ENCODE measurements around the gene BMP7. TPM values are rescaled to one million over a fixed set of nuclear protein-coding genes. Genes with fewer than 3 reads are reported as not detected.
A peak's percentile ranks its signal among the peaks of the same experiment; 100 is the strongest.

Gene BMP7
- total and polyA plus RNA-seq, 2 of the 8 experiments (the other 6 are each of a cell fraction or from before 2014, with no cell fraction given) = 9.2 to 14.7 TPM

- peak; percentile 7 to 37 (median 16); a peak in 2 of 4 replicates for TF ChIP-seq CTCF (IDR thresholded peaks at IDR 0.05; ENCODE audit: control extremely low read depth in 1 of 3, insufficient read depth in 1 of 3, low read depth in 1 of 3, low read length in 3 of 3)
- no peak for TF ChIP-seq RXRA (IDR thresholded peaks at IDR 0.05; ENCODE audit: insufficient read depth, low read depth, low read length)
- TF ChIP-seq RFX5 (IDR thresholded peaks at IDR 0.05; ENCODE audit: borderline replicate concordance, low read depth, low read length) = no peak
Observed at GRCh38 chr20:57243480-57244220, 22.8 kb downstream of the BMP7 start (continued).

Data from H1 (cell line).